HG02852 (cell line): Measurements from ENCODE around the gene SEMA3A.
"Not testable (repeated sequence)": the region's sequence is repeated elsewhere in the genome, so short reads cannot be mapped to it uniquely, and the experiment has no call there.

Experiments used
- ATAC-seq: cut with Tn5 transposase; IDR thresholded peaks from one replicate; pipeline ENCODE4 v1.9.1; 2021; ENCODE audit warnings: mild to moderate bottlenecking, moderate library complexity; ENCODE audit not compliant: unreplicated experiment

SEMA3A gene

DNA sequence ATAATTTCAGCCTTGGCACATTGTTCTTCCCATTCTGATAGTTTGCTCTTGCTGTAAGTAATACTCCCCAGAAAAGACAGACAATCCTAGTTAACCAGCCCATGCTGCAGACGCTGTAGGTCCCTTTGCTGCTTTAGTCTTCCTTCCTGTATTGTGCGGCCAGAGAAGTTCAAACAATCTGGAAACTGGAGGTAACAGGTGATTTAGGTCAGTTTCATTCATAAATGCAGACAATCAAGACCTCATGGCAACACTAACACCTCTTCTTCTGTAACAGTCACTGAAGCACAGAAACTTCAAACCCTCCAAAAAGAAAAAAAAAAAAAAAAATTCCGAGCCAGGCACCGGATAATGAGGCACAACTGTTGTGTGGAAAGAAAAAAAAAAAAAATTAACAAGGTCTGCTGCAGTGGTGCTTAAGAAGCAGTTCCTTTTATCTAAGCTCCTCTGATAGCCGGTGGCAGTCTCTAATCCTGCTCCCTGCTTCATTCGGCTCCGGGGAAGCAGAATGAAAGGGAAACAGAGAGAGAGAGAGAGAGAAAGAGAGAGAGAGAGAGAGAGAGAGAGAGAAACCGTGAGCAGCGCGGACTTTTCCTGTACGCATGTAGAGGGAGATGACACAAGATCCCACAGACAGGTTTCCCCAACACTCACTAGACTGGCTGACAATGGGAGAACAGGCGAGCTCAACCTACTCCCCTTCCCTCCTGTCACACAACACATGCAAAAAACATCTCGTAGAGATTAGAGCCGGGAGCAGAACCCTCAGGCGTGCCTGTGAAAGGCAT lies at the start of gene SEMA3A:
Gene SEMA3A, minus strand, starts transcription at position 306 of the 788 bp plus-strand sequence. Its CDS starts 203 bp downstream, at position 103.
- no peak for ATAC-seq

DNA sequence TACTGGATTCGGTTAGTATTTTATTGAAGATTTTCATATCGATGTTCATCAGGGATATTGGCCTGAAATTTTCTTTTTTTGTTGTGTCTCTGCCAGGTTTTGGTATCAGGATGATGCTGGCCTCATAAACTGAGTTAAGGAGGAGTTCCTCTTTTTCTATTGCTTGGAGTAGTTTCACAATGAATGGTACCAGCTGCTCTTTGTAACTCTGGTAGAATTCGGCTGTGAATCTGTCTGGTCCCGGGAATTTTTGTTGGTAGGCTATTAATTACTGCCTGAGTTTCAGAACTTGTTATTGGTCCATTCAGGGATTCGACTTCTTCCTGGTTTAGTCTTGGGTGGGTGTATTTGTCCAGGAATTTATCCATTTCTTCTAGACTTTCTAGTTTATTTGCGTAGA lies 48.4 kb upstream of the SEMA3A start:
- not testable (repeated sequence) for ATAC-seq

DNA sequence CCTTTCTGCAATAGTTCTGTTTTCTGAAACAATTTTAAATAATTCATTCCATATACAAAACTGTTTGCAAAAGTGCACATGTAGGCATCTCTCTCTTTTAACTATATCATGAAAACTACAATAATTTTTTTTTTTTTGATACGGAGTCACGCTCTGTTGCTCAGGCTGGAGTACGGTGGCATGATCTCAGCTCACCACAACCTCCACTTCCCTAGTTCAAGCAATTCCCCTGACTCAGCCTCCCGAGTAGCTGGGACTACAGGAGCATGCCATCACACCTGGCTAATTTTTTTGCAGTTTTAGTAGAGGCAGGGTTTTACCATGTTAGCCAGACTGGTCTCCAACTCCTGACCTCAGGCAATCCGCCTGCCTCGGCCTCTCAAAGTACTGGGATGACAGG lies 44.0 kb upstream of the SEMA3A start:
- ATAC-seq, result no peak

DNA sequence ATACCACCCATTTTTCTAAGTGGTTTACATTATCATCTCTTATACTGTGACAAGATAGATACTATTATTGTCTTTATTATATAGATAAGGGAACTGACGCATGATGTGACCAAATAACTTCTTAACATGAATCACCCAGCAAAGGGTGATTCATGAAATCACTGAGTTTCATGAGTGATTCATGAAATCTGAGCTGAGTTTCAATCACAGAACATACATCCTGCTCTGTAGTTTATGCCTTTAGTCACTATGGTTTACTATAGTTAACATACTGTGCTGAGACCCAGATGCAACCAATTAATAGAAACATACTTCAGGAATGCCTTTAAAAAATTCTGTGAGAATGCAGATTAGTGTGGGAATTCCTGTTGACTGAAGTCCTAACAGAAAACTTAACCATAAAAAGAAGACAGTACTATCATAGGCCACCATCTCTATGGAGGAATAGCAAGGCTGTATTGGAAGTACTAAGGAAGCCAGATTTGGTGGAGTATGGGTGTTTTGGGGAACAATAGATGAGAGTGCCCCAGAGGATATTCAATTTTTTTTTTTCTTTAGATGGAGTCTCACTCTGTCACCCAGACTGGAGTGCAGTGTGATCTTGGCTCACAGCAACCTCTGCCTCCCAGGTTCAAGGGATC lies 43.1 kb upstream of the SEMA3A start:
- ATAC-seq, result no peak

DNA sequence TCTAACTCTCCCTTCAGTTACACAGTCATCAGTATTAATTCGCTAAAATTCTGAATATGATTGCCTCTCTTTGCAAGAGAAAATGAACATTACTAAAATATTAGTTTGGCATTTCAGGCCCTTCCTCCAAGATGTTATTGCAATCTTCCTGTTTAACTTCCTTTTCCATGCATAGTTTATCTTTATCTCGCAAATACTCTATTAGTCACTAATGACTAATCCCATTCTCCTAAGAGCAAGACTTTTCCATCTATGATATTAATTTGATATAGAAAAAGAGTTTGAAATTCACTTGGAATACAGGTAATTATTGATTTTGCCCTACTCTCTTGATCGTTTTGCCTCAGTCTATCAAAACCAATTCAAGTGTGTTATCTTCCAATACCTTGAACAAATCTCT lies 41.8 kb upstream of the SEMA3A start:
- ATAC-seq, result no peak

DNA sequence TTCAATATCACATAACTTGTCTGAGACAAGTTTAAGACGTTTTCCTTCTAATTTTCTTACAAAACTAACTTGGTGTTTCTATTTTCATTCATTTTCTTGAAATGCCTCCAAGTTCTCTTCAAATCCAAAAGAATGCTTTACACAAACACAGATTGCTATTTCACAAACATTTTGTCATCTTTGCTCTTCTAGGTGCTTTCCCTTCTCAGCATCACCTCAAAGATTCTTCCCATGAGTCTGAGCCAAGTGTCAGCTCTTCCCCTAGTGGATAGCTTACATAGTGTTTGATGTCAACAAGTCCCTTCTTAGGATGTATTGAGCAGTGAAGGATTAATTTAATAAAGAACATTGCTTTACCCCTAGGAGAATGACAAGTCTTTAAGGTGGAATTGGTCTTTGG lies 38.1 kb upstream of the SEMA3A start:
- ATAC-seq, result no peak

DNA sequence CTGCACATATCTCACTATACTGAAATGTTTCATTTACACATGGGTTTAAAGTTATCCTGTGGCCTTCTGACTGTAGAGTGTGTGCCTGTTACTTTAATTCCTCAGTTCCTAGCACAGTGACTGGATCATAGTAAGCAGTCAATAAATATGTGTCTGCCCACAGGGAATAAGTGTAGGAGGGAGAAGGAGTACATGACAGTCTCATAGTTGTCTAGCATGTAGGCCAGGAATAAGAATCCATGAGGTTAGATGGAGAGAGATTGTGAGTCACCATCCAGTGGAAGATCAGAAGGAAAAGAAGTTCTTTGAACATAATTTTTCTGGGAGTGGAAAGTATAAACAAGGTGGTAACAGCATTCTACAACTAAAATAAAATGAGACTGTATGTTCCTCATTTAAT lies 36.6 kb upstream of the SEMA3A start:
- ATAC-seq, result no peak

DNA sequence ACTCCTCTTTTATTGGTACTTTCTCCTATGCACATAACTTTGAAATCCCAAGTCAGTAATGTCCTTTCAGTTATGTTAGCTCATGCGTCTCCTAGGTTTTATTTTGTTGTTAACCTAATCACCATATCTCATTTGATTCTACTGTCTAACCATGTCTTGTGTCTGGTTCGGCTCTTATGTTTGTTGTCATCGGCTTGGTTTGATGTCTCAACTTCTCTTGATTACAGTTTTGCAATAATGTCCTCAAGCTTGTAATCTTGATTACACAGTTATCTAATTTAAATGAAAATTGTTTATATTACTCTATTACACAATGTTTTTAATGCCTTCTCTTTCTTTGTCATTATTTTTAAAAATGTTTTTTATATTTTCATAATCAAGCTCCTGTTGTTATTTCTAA lies 35.9 kb upstream of the SEMA3A start:
- ATAC-seq, result no peak

DNA sequence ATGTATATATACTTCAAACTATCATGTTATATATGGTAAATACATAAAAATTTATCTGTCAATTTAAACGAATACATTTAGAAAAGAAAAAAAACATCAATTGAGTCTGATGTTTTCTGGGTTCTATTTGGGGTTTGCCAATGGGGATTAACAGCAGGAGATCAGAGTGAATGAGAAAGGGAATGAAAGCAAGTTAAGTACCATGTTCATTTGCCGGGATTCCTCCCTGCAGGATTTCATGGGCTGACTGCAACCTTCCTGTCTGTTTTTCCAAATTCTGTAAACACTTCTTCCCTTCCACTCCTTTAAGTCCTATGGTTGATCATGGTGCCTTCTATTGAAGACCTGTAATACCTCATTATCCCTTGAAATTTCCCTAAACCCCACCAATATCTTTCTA lies 33.9 kb upstream of the SEMA3A start:
- no peak for ATAC-seq

DNA sequence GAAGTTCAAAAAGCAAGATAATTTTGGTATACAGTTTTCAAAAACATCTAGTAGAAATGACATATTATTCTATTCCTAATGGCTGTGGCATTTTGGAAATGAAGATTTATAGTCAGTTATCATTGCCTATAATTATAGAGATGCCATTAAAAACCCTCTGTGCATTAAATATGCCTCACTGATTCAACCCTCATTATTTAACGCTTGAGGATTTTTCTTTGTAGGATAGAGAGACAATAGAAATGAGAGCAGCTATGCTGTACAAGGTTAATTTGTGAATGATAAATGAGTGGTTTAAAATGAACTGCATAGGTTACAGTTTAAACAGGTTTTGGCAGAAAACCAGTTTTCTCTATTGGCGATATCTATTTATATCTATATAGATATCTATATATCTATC lies 32.2 kb upstream of the SEMA3A start:
- ATAC-seq, result no peak

DNA sequence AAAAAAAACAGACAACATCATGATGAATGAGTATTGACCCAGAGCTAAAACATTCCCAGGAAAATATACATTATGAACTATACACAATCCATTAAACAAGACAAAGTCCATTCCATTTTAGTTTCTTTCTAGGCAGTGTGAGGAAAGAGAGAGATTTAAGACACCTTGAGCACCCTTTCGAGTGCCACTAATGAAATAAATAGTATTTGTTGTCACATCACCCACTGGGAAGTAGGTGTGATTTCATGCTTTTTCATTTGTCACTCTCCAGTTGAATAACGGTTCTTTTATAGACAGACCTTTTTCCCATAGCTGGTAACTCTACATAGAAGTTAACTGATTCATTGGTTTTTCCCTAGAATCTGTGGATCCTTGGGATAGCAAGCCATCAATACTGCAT lies 29.9 kb upstream of the SEMA3A start:
- ATAC-seq, result no peak

DNA sequence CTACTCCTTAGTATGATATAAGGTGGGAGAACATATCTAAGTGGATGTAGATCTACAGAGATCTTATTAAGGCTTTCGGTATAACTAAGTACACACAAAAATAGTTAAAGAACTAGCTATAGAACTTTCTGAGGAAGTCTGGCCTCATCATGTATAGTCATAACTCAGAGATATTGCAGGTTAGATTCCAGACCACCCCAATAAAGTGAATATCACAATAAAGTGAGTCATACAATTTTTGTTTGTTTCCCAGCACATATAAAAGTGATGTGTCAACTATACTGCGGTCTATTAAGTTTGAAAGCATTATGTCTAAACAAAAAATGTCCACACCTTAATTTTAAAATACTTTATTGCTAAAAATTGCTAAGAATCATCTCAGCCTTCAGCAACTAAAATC lies 24.7 kb upstream of the SEMA3A start:
- no peak for ATAC-seq

DNA sequence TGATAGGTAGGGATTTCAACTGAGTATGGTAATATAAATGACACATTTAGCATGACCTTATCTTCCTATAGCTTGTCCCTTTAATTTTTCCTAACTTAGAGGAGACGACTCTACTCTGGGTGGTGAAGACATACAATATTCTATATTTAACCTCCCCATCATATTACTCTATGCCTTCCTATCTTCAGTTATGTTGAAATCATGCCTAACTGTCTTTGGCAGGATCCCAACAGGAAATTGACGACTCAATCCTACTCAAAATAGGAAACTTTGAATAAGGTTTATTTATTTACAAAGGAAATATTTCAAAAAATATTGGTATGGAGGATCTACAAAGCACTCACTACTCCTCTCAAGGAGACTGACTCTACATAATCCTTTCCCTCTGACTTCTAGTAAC lies 24.1 kb upstream of the SEMA3A start:
- no peak for ATAC-seq

DNA sequence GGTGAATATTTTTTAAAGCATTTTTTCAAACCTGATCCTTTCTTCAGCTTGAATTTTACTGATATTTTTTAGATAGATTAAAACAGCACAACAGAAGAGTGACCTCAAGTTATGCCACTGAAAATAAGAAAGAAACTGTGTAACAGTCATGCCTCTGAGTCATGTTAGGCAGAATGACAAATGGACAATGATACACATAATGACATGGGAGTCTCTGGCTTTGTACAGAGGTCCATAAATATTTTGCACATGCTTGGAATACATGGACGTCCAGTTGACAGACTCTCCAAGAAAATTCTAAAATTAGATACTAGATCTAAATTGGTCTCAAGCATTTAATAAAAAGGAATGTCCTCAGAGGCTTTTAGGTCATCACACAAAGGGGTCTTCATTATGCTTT lies 21.9 kb upstream of the SEMA3A start:
- no peak for ATAC-seq

DNA sequence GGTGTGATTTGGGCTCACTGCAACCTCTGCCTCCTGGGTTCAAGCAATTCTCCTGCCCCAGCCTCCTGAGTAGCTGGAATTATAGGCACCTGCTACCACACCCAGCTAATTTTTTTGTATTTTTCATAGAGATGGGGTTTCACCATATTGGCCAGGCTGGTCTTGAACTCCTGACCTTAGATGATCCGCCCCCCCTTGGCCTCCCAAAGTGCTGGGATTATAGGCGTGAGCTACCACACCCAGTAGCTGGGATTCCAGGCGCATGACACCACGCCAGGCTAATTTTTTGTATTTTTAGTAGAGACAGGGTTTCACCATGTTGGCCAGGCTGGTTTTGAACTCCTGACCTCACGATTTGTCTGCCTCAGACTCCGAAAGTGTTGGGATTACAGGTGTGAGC lies 20.2 kb upstream of the SEMA3A start:
- ATAC-seq, result not testable (repeated sequence)

DNA sequence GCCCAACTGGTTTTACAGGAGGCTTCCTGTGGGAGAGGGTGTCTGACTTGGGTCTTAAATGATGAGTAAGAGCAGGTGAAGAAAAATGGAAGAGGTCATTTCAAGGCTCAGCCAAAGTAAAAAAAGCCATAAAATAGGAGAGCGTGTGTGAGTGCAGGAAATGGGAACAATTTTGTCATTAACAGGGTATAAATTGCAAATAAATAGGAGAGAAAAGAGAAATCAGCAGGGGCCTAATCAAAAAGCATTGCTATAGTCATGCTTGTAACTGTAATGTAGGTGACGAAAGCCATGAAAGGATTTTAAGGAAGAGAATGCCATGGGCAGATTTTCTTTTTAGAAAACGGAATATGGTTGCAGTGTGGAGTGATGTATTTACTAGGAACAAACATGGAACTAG lies 15.7 kb upstream of the SEMA3A start:
- no peak for ATAC-seq

DNA sequence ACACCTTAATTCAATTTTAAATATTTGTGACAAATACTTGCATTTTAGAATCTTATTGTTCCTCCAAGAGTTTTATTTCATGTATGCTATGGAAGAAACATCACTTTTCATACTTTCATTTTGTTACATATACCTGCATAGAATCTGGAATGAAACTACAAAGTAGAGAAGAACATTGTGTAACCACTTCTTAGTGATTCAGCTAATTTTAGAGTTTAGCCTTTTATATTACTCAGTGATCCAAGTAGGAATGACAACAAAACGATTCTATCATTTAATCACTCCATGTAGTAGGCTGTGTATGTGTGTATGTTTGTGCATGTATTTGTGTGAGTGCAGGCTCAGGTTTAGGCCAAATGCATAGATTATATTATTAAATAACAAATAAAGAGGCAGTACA lies 14.4 kb upstream of the SEMA3A start:
- no peak for ATAC-seq

DNA sequence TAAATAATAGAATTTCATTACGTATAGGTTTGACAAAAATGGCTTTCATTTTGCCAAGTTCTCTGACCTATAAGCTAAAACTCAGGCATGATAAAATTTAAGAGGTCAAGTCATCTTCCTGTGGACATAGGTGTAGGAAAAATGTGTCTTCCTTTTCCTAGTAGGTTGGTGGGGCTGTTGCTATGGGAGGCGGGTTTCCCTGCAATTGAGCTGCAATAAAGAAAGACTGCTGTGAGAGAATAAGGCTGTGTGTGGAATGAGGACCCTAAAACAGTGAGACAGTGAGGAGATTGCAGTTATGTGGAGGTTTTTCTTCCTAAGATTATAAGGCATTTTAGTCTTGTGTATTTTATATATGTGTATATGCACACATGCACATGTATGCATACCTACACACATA lies 13.0 kb upstream of the SEMA3A start:
- no peak for ATAC-seq

DNA sequence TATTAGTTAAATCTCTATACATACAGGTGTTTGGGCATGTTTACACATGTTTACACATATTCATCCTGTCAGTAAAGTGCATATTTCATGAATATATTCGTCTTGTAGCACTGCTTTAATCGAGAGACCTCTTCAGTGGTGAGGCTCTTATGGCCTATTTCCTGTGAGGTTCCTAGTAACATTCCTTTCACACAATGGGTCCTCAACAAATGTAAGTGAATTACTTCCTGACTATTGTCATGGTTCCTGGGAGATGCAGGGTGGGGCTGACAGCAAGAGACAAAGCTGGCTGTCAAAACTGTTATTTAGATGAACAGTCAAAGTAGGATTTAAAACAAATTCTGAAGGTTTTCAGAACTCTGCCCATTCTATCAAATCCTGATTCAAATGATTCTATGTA lies 12.4 kb upstream of the SEMA3A start:
- no peak for ATAC-seq

DNA sequence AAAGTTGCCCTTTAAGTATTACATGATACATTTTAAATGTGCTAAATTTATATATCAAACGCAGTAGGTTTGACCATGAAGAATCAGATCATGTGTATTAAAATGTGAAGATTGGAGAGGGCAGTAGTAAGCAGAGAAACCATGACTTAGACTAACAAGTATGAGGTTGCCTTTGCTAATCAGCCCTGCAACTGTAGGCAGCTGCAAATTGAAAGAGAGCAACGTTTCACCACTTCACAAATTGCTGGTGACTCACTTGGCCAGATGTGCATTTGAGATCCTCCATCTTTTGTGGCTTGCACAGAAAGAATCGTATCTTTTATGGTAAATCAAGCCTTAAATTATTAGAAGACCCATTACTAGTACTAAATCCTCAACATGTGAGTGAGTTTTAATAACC lies 10.1 kb upstream of the SEMA3A start:
- no peak for ATAC-seq

DNA sequence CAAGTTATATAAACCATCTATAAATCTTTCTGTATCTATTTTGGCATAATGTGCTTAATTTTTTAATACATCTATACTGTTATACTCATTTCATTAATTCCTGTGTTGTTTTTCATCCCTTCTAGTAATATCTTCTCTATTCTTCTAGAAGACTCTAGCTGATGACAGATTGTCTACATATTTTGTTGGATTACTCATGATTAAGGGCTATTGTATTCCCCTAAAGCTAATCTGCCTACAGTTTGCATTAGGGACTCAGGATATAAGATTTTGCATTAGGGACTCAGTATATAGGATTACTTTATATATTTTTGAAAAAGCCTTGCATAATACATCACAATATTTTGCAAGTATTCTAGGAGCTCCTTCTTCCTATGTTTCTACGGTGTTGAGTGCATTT lies 8.3 kb upstream of the SEMA3A start:
- no peak for ATAC-seq

DNA sequence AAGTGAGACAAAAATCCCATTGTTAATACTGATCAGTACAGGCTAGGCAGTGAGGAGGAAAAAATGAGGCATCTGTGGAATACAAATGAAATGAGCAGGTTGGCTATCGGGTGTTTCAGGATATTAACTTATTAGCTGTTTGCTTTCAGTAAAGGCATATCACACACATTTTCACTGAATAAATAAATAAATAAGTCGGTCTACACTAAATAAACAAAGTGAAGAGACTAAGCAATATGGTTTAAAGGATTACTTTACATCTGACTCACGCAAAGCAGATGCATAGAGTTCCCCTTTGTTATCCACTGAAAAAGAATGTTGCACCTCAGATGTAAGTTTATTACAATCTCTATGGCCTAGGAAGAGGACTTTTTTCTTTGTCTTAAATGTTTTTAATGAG lies 6.3 kb upstream of the SEMA3A start:
- no peak for ATAC-seq

DNA sequence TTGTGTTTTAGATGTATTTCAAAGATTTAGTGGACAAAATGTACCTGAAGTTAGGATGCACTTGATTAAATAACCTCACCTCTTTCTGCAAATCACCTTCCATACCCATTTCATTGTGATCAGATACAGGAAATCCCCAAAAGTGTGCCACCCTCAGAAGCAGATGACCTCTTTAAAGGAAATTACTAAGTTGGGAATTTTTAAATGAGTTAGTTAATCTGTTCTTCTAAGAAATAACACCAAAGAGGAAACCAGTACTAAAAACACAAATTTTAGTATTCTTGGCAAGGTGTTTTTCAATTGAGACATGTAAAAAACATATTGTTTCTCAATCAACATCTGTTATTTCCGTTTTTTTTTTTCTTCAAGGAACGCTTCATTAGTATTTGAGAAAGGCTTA lies 4.6 kb upstream of the SEMA3A start:
- ATAC-seq, result no peak
